ENCODE results near the gene INPP5A.
"Not testable (repeated sequence)": the region's sequence is repeated elsewhere in the genome, so short reads cannot be mapped to it uniquely, and the experiment has no call there.

The INPP5A gene

GRCh38 chr10:132590752-132591121 is 53.1 kb downstream of the INPP5A start:
- in situ Hi-C loops (cut with HindIII; ENCODE audit: low sequenced_read_pairs): no loop called here

DNA sequence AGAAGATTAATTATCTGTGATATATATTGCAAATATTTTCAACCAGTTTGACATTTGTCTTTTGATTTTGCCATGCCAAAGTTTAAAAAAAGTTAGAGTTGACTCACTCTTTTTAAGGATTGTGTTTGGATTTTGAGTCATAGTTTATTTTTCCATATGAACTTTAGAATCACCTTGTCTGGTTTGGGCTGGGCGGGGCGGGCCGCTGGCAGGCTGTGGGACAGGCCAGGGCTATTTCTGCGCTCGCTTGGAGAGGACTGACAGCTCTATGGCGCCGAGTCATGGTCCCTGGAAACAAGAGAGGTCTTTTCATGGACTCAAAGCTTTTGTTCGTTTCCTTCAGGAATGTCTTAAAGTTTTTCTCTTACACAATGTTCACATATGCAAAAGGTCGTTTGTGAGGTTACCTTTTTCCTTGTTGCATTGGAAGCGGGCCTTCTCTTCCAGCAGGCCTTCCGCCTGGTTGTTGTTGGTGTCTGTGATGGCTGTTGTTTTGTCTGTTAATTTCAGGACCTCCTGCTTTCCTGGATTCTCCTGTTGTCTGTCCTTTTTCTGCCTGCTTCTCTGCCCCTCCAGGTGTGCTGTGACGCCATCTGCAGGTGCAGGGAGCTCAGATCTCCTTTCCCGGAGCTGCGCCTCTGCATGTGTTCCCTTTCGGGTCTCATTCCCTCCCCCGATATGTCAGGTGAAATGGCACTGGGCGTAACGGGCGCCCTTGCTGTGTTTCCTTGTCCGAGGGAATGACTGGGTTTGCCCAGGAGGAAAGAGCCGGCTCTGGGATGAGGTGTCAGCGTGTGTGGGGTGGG is 53.8 kb downstream of the INPP5A start:
- in situ Hi-C loops (cut with HindIII; ENCODE audit: low sequenced_read_pairs): no loop called here

GRCh38 chr10:132592790-132593383 is 55.3 kb downstream of the INPP5A start:
- in situ Hi-C loops (cut with HindIII; ENCODE audit: low sequenced_read_pairs): no loop called here

GRCh38 chr10:132593389-132593788 is 55.8 kb downstream of the INPP5A start:
- in situ Hi-C loops (cut with HindIII; ENCODE audit: low sequenced_read_pairs): no loop called here

DNA sequence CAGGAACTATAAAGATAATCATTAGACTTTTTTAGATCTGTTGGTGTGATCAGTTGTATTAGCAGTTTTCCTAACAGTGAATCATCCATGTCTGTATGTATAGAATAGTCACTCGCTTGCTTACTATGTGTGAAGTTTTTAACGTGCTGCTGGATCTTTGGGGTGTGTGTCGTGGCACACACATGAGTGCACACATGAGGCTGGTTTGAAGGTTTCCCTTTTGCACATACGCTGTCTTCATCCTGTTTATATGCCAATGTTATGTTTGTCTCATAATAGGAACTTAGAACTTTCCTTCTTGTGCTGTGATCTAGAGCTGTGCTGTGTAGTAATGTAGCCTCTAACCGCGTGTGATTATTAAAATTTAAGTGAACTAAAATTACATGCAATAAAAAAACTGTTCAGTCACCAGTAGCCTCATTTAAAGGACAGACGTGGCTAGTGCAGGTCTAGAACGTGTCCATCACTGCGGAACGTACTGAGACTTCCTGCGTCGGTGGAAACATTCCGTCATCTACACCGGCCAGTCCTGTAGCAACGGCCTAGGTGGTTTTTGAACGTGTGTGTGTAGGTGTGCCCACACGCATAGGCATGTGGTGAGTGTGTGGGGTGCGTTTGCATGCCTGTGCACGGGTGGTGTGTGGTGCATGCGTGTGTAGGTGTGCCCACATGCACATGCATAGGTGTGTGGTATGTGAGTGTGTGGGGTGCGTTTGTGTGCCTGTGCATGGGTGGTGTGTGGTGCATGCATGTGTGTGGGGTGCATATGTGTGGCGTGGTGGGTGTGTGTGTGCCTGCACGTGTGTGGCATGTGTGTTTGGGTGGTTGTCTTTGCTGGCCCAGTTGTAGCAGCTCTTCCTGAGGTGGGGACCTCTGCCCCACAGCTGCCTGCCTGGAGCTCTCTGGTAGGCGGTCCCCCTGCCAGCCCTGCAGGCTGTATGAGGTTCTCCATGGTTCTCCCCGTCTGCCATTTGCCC is 56.6 kb downstream of the INPP5A start:
- in situ Hi-C loops (cut with HindIII; ENCODE audit: low sequenced_read_pairs): no loop called here

- in situ Hi-C loops (cut with HindIII; ENCODE audit: low sequenced_read_pairs): no loop called here
Observed at GRCh38 chr10:132595021-132595420, 57.4 kb downstream of the INPP5A start.

- in situ Hi-C loops (cut with HindIII; ENCODE audit: low sequenced_read_pairs): no loop called here
Observed at GRCh38 chr10:132595854-132596253, 58.3 kb downstream of the INPP5A start.

DNA sequence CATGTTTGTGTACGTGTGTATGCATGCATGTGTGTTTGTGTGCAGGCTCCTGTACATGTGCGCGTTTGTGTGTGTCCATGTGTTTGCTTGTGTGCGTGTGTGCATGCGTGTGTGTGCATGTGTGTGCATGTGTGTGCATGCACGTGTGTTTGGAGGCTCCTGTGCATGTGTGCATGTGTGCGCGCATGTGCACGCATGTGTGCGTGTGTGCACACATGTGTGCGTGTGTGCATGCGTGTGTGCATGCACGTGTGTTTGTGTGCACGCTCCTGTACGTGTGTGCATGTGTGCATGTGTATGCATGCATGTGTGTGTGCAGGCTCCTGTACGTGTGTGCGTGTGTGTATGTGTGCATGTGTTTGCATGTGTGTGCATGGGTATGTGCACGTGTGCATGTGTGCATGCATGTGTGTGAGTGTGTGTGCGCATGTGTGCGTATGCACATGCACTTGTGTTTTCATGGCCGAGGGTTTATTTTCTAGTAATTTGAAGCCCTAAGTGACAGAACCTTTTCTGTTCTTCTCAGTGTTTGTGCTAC is 59.2 kb downstream of the INPP5A start:
- in situ Hi-C loops (cut with HindIII; ENCODE audit: low sequenced_read_pairs): no loop called here

- in situ Hi-C loops (cut with HindIII; ENCODE audit: low sequenced_read_pairs): no loop called here
Observed at GRCh38 chr10:132597654-132598053, 60.1 kb downstream of the INPP5A start.

GRCh38 chr10:132599023-132599618 is 61.5 kb downstream of the INPP5A start:
- in situ Hi-C loops (cut with HindIII; ENCODE audit: low sequenced_read_pairs): not testable (repeated sequence)

DNA sequence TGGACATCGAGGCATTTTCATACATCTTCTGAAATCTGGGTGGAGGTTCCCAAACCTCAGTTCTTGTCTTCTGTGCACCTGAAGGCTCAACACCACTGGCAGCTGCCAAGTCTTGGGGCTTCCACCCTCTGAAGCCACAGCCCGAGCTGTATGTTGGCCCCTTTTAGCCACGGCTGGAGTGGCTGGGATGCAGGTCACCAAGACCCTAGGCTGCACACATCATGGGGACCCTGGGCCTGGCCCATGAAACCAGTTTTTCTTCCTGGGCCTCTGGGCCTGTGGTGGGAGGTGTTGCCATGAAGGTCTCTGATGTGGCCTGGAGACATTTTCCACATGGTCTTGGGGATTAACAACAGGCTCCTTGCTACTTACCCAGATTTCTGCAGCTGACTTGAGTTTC is 62.1 kb downstream of the INPP5A start:
- in situ Hi-C loops (cut with HindIII; ENCODE audit: low sequenced_read_pairs): no loop called here

DNA sequence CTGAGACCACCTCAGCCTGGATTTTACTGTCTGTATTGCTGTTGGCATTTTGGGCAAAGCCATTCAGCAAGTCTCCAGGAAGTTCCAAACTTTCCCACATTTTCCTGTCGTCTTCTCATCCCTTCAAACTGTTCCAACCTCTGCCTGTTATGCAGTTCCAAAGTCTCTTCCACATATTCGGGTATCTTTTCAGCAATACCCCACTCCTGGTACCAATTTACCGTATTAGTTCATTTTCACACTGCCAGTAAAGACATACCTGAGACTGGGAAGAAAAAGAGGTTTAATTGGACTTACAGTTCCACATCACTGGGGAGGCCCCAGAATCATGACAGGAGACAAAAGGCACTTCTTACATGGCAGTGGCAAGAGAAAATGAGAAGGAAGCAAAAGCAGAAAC is 62.8 kb downstream of the INPP5A start:
- in situ Hi-C loops (cut with HindIII; ENCODE audit: low sequenced_read_pairs): no loop called here

DNA sequence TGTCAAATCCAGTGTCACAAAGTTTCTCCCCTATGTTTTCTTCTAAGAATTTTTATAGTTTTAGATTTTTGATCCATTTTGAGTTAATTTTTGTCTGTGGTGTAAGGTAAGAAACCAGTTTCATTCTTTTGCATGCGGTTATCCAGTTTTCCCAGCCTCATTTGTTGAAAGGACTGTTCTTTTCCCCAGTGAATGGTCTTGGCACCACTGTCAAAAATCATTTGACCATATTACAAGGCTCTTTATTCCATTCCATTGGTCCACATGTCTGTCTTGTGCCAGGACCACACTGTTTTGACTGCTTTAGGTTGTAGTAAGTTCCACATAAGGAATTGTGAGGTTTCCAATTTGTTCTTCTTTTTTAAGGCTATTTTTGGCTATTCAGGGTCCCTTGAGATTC is 64.0 kb downstream of the INPP5A start:
- in situ Hi-C loops (cut with HindIII; ENCODE audit: low sequenced_read_pairs): no loop called here

DNA sequence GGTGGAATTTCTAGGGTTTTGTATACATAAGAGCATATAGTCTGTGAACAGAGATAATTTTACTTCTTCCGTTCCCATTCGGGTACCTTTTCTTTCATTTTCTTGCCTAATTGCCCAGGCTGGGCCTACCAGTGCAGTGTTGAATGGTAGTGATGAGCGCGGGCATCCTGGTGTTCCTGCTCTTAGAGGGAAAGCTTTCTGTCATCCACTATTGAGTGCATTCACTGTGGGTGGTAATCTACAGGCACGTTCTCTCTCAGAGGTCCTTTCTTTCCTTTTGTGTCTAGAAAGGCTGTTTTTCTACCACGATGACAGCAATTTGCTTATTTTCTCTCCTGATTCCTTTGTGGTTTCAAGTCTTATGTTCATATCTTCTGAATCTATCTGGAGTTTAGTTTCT is 65.0 kb downstream of the INPP5A start:
- in situ Hi-C loops (cut with HindIII; ENCODE audit: low sequenced_read_pairs): no loop called here

DNA sequence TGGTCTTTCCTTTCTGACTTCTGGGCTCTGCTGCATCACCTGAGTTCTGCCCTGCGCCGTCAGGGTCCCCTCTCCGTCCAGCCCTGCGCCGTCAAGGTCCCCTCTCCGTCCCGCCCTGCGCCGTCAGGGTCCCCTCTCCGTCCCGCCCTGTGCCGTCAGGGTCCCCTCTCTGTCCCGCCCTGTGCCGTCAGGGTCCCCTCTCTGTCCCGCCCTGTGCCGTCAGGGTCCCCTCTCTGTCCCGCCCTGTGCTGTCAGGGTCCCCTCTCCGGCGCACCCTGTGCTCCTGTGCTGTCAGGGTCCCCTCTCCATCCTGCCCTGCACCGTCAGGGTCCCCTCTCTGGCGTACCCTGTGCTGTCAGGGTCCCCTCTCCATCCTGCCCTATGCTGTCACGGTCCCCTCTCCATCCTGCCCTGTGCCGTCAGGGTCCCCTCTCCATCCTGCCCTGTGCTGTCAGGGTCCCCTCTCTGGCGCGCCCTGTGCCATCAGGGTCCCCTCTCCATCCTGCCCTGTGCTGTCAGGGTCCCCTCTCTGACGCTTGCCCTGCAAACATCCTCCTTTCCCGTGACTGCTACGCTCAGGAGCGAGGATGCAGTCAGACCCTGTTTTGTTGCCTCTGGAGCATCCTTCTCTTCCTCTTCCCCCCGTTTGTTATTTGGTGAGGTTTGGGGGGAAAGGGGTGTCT is 66.4 kb downstream of the INPP5A start:
- in situ Hi-C loops (cut with HindIII; ENCODE audit: low sequenced_read_pairs): no loop called here

GRCh38 chr10:132604686-132605085 is 67.1 kb downstream of the INPP5A start:
- in situ Hi-C loops (cut with HindIII; ENCODE audit: low sequenced_read_pairs): no loop called here

- in situ Hi-C loops (cut with HindIII; ENCODE audit: low sequenced_read_pairs): no loop called here
Observed at GRCh38 chr10:132605390-132605789, 67.8 kb downstream of the INPP5A start.

DNA sequence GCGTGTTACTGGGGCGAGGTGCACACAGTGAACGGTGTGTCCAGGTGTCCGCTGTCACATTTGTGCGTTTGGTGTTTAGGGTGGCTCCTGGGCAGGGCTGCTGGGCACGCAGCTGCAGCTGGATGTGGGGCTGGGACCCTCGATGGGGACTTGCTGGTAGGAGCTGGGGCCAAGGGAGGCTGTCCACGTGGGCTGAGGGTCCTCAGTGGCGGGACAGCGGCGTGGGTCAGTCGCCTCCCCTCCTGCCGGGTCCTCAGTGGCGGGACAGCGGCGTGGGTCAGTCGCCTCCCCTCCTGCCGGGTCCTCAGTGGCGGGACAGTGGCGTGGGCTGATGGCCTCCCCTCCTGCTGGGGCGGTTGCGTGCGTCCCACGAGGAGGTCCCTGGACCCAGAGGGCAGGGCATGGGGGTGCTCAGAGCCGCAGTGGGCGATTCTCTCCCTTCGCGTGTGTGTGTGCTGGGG is 68.5 kb downstream of the INPP5A start:
- in situ Hi-C loops (cut with HindIII; ENCODE audit: low sequenced_read_pairs): no loop called here

- in situ Hi-C loops (cut with HindIII; ENCODE audit: low sequenced_read_pairs): no loop called here
Observed at GRCh38 chr10:132606536-132607316, 69.1 kb downstream of the INPP5A start.
